HepG2 (cell line): Measurements from ENCODE around the gene SMOC1. TPM values are rescaled to one million over a fixed set of nuclear protein-coding genes. Genes with fewer than 3 reads are reported as not detected.

Source experiments
- FOXP4 ChIP-seq: sonication (generic); formaldehyde crosslinking; IDR thresholded peaks from 2 replicates; pipeline ENCODE4 v1.4.0; 2020; ENCODE audit warnings: missing genetic modification reagents
- IKZF5 ChIP-seq: IDR thresholded peaks from 2 replicates; pipeline ENCODE4 v1.6.1; 2018; ENCODE audit warnings: missing genetic modification reagents, mild to moderate bottlenecking, missing compliant biosample characterization
- KDM5B ChIP-seq: sonication (generic); formaldehyde crosslinking; IDR thresholded peaks from 2 replicates; pipeline ENCODE4 v1.4.0; 2020; ENCODE audit warnings: missing genetic modification reagents, mild to moderate bottlenecking, borderline replicate concordance
- MEF2D ChIP-seq: sonication (generic); formaldehyde crosslinking; IDR thresholded peaks from 2 replicates; pipeline ENCODE4 v1.5.1; 2020; ENCODE audit warnings: mild to moderate bottlenecking, missing genetic modification reagents
- SAFB2 ChIP-seq: sonication (generic); formaldehyde crosslinking; IDR thresholded peaks from 2 replicates; pipeline ENCODE4 v1.5.1; 2020; ENCODE audit warnings: missing genetic modification reagents, low read depth, mild to moderate bottlenecking, borderline replicate concordance
- ZFP82 ChIP-seq: sonication (generic); formaldehyde crosslinking; IDR thresholded peaks from 2 replicates; pipeline ENCODE4 v1.5.1; 2020; ENCODE audit warnings: mild to moderate bottlenecking, missing genetic modification reagents, borderline replicate concordance
- ZMYM2 ChIP-seq: sonication (generic); formaldehyde crosslinking; IDR thresholded peaks from 2 replicates; pipeline ENCODE4 v1.8.0; 2022; ENCODE audit warnings: mild to moderate bottlenecking, missing genetic modification reagents
- polyA plus RNA-seq, 8 experiments: library from polyadenylated mRNA; depleted of rRNA in 3 of 8; stranded (reverse) in 7 of 8; unstranded in 1 of 8; fragments of >200 nt; fragmentation: Illumina TruSeq in 4 of 8; extraction: Trizol in 4 of 8; gene quantifications; 2 replicates each; pipeline versions ENCODE4 v1.2.1 to v1.2.3, GENCODE V29; 2011 to 2016; ENCODE audit warnings: low read depth in 4 of 8, missing spikeins in 1 of 8, mixed read lengths in 1 of 8; ENCODE audit not compliant: insufficient read depth in 1 of 8
- total RNA-seq, 5 experiments: library from RNA; depleted of rRNA; stranded (reverse); fragments of >200 nt; fragmentation: Illumina TruSeq; extraction: Trizol; gene quantifications; 2 replicates each; pipeline ENCODE4 v1.2.3, GENCODE V29; 2016; ENCODE audit warnings: low read depth in 1 of 5

SMOC1 gene
- total and polyA plus RNA-seq, 2 of the 13 experiments (the other 11 are each of a cell fraction or from before 2014, with no cell fraction given), result 17.8 to 35.6 TPM

- TF ChIP-seq IKZF5 (CRISPR knock-in tag), result peak; percentile 75; the same call in 1 of the 2 replicates
- no peak for TF ChIP-seq ZFP82 (CRISPR knock-in tag)
- TF ChIP-seq KDM5B (CRISPR knock-in tag), result peak; percentile 61; the same call in 1 of the 2 replicates
- no peak for TF ChIP-seq MEF2D (CRISPR knock-in tag)
- peak; percentile 64; the same call in 1 of the 2 replicates for TF ChIP-seq SAFB2
- TF ChIP-seq ZMYM2, result no peak
- TF ChIP-seq FOXP4 (CRISPR knock-in tag), result peak; percentile 73
Observed at GRCh38 chr14:70045844-70046535, 166.8 kb downstream of the SMOC1 start (continued).
